Measurements from ENCODE around the gene JAGN1.
"Not testable (repeated sequence)": the region's sequence is repeated elsewhere in the genome, so short reads cannot be mapped to it uniquely, and the experiment has no call there.

JAGN1 gene

GRCh38 chr3:9867106-9867505, 23.3 kb upstream of the JAGN1 start:
- DNase-seq: no peak

- no peak for DNase-seq
Measured at GRCh38 chr3:9869955-9870354, 20.5 kb upstream of the JAGN1 start.

GRCh38 chr3:9870978-9871377, 19.4 kb upstream of the JAGN1 start:
- DNase-seq: no peak

GRCh38 chr3:9872067-9872466, 18.3 kb upstream of the JAGN1 start:
- DNase-seq: not testable (repeated sequence)

- no peak for DNase-seq
Measured at GRCh38 chr3:9875448-9875847, 15.0 kb upstream of the JAGN1 start.

- DNase-seq: not testable (repeated sequence)
Measured at GRCh38 chr3:9876255-9876654, 14.2 kb upstream of the JAGN1 start.

GRCh38 chr3:9876991-9877390, 13.4 kb upstream of the JAGN1 start:
- no peak for DNase-seq

GRCh38 chr3:9878700-9879099, 11.7 kb upstream of the JAGN1 start:
- DNase-seq: no peak

- no peak for DNase-seq
Measured at GRCh38 chr3:9879830-9880549, 10.4 kb upstream of the JAGN1 start, which contains the start of gene CIDEC. TSS of gene CIDEC (minus strand) at chr3:9880253. CDS start at chr3:9878486, 1,767 bp downstream.

- DNase-seq: no peak
Measured at GRCh38 chr3:9881441-9881840, 9.0 kb upstream of the JAGN1 start.

GRCh38 chr3:9883706-9884554, 6.5 kb upstream of the JAGN1 start:
- no peak for DNase-seq

- DNase-seq: no peak
Measured at GRCh38 chr3:9884555-9885165, 5.8 kb upstream of the JAGN1 start.

- DNase-seq: no peak
Measured at GRCh38 chr3:9886328-9886727, 4.1 kb upstream of the JAGN1 start.

GRCh38 chr3:9887480-9887879, 2.9 kb upstream of the JAGN1 start:
- no peak for DNase-seq

- DNase-seq: no peak
Measured at GRCh38 chr3:9888540-9888939, 1.9 kb upstream of the JAGN1 start.

GRCh38 chr3:9889405-9889804, 1.0 kb upstream of the JAGN1 start:
- no peak for DNase-seq

GRCh38 chr3:9891072-9891622, 737 bp downstream of the JAGN1 start:
- DNase-seq: no peak

- DNase-seq: no peak
Measured at GRCh38 chr3:9893739-9894138, 3.3 kb downstream of the JAGN1 start.

- not testable (repeated sequence) for DNase-seq
Measured at GRCh38 chr3:9895715-9896114, 5.3 kb downstream of the JAGN1 start.

GRCh38 chr3:9896755-9897407, 6.5 kb downstream of the JAGN1 start:
- DNase-seq: not testable (repeated sequence)

- DNase-seq: no peak
Measured at GRCh38 chr3:9897408-9898372, 7.3 kb downstream of the JAGN1 start.
